Bronchial epithelial cell (primary cell): ENCODE measurements around the gene ABHD12. TPM values are rescaled to one million over a fixed set of nuclear protein-coding genes. Genes with fewer than 3 reads are reported as not detected.
A peak's percentile ranks its signal among the peaks of the same experiment; 100 is the strongest.

Experiments
- DNase-seq: peaks from one replicate; pipeline ENCODE4 v3.0.0-alpha.2; 2010; ENCODE audit warnings: low read depth
- FAIRE-seq: peaks from 2 replicates; lab custom pipeline; 2011; peaks lifted over from hg19 to GRCh38; lab: Jason Lieb, UNC
- H3K27me3 ChIP-seq: 2 replicates; pipeline ENCODE4 v1.5.1; 2011; ENCODE audit warnings: low read length; ENCODE audit not compliant: control insufficient read depth, insufficient read depth
- H3K36me3 ChIP-seq: 2 replicates; pipeline ENCODE4 v1.5.1; 2011; ENCODE audit warnings: low read length; ENCODE audit not compliant: control insufficient read depth, insufficient read depth
- H3K4me3 ChIP-seq: 2 replicates; pipeline ENCODE4 v1.5.1; 2011; ENCODE audit warnings: mild to moderate bottlenecking, low read depth, low read length, control low read depth
- total RNA-seq: library from RNA; depleted of rRNA; stranded (reverse); fragments of >200 nt; gene quantifications from 2 replicates; pipeline ENCODE4 v1.2.1, GENCODE V29; 2014
- TF ChIP-seq, protein P1 (sequence below): IDR thresholded peaks from 2 replicates; pipeline ENCODE4 v1.5.1; 2011; ENCODE audit warnings: mild to moderate bottlenecking, moderate library complexity, low read length, control low read depth, inconsistent platforms; ENCODE audit not compliant: insufficient read depth, severe bottlenecking

Gene ABHD12
- total RNA-seq, 1 donor from 2014 or later, result 21.6 TPM

DNA sequence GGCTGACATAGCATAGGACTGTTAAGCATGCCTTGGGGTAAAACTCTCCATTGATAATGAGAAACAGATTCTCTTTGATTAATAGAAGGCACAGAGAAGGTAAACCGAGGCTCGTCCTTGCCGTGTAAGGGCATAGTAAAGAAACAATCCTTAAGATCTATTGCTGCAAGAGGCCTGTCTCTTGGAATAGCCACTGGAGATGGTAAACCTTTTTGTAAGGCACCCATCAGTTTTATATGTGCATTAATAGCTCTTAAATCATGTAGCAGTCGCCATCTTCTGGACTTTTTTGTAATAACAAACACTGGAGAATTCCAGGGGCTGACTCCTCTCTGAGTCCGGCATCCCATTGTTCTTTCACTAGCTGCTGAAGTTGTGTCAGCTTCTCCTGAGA is 8.4 kb upstream of the ABHD12 start:
- H3K27me3 ChIP-seq, result no peaks in the 10 kb centered on the region
- TF ChIP-seq, protein P1, sequence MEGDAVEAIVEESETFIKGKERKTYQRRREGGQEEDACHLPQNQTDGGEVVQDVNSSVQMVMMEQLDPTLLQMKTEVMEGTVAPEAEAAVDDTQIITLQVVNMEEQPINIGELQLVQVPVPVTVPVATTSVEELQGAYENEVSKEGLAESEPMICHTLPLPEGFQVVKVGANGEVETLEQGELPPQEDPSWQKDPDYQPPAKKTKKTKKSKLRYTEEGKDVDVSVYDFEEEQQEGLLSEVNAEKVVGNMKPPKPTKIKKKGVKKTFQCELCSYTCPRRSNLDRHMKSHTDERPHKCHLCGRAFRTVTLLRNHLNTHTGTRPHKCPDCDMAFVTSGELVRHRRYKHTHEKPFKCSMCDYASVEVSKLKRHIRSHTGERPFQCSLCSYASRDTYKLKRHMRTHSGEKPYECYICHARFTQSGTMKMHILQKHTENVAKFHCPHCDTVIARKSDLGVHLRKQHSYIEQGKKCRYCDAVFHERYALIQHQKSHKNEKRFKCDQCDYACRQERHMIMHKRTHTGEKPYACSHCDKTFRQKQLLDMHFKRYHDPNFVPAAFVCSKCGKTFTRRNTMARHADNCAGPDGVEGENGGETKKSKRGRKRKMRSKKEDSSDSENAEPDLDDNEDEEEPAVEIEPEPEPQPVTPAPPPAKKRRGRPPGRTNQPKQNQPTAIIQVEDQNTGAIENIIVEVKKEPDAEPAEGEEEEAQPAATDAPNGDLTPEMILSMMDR, result peak; percentile 52
- FAIRE-seq, result no peak

DNA sequence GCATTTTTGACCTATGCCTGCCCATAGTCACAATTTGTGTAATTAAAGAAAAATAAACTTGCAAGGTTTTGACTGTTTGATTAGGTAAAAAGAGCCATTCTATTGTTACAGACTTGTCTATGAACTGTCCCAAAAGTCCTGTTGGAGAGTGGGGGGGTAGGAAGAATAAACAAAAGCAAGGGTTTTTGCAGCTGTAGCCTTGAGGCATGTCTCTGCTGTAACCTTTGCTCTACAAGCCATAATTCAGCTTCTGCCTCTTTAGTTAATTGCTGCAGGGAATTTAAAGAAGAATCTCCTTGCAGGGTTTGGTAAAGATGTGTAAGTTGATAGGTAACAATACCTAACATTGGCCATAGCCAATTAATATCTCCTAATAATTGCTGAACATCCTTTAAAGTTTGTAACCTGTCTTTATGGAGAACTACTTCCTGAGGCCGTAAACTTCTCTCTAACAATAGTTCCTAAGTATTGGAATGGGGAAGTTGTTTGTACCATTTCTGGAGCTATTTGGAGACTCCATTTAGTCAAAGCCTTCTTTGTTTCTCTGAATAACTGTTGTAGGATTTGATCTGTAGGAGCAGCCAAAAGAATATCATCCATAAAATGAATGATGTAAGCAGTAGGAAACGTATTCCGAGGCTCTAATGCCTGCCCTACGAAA is 7.9 kb upstream of the ABHD12 start:
- no peak for FAIRE-seq
- no peak for DNase-seq
- Histone ChIP-seq H3K4me3 (no peak overlapping the region), H3K36me3 (no peaks in the 10 kb centered on the region), H3K27me3 (no peaks in the 10 kb centered on the region)
- TF ChIP-seq, protein P1, result no peak

More for the DNA sequence above, 8.4 kb upstream of the ABHD12 start:
- Histone ChIP-seq H3K4me3 (no peak overlapping the region), H3K36me3 (no peaks in the 10 kb centered on the region)
- DNase-seq, result peak; percentile 72

DNA sequence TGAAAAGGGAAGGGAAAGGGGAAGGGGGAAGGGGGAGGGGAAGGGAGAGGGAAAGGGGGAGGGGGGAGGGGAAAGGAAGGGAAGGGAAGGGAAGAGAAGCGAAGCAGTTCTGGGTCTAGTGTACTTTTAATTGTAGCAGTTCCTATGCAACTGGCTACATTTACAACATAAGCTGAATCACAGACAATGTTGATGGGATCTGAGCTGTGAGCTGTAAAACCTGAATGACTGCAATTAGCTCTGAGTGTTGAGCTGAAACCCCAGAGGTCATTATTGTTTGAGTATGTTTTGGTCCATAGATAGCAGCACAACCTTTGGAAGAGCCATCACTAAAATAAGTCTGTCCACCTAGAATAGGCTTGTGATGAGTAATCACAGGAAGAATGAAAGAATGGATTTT is 7.2 kb upstream of the ABHD12 start:
- no peaks in the 10 kb centered on the region for H3K27me3 ChIP-seq
- DNase-seq (peak; percentile 36), FAIRE-seq (no peak)
- TF ChIP-seq, protein P1, result no peak
- H3K4me3 ChIP-seq, result no peak overlapping the region
- H3K36me3 ChIP-seq, result no peaks in the 10 kb centered on the region

DNA sequence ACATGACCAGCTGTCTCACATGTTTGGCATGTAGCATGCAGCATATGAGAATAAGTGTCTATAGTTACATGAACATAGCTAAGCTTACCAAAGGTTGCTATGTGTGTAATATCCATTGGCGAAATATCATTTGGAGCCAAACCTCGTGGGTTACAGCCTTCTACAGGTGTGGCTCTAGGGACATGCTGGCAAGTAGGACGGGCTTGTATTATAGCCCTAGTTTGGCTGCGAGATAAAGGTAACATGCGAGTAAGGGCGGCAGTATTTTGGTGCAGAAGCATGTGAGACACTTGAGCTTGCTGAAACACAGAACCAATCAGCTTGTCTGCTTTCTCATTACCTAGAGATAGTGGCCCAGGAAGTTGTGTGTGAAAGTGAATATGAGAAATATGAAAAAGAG is 6.5 kb upstream of the ABHD12 start:
- Histone ChIP-seq H3K27me3 (no peaks in the 10 kb centered on the region), H3K4me3 (no peak overlapping the region), H3K36me3 (no peaks in the 10 kb centered on the region)
- FAIRE-seq (no peak), DNase-seq (no peak)
- TF ChIP-seq, protein P1, result no peak

DNA sequence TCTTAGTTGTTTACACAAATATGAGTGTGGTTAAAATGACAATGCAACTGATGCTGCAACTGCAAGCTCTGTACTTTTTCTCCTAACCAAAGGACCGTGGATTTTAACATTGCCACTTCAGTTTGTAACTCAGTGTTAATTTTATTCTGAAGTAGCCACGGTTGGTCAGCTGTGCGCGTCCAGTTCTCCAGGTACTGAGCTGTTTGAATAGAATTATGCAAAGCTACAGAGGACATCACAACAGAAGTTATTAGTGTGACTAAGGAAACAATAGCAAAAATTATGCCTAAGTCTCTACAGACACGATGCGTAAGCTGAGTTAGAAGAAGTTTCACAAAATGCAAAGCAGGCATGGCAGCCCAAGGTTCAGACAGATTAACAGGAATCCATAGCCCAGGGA is 4.4 kb upstream of the ABHD12 start:
- TF ChIP-seq, protein P1, result no peak
- Histone ChIP-seq H3K27me3 (no peaks in the 10 kb centered on the region), H3K4me3 (no peak overlapping the region), H3K36me3 (no peaks in the 10 kb centered on the region)
- FAIRE-seq, result no peak
- no peak for DNase-seq

DNA sequence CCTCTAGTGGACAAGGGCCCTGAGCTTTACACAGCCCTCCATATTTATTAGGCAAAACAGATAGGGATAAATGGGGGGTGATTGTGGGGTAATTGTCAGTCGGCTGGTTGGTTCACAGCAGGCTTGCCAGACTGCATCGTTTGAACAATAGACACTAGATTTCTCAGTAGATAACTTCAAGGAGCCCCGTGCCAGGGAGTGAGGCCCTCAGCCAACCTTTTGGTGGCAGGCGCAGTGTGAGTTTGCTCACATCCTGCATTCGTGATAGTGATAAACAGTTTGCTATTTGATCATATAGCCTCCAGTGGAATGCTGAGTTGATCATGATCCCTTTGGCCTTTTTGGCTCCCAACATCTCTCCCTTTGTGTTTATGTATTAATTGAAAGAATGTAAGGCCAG is 3.6 kb upstream of the ABHD12 start:
- FAIRE-seq, result no peak
- TF ChIP-seq, protein P1, result no peak
- DNase-seq, result no peak
- Histone ChIP-seq H3K4me3 (no peak overlapping the region), H3K36me3 (no peaks in the 10 kb centered on the region), H3K27me3 (no peaks in the 10 kb centered on the region)
